ENCODE results near the gene ZMIZ1.

GRCh38 chr10:79160191-79160590, 91.4 kb downstream of the ZMIZ1 start:
- TF ChIP-seq CTCF (IDR thresholded peaks at IDR 0.05 in 4 of 5, conservative IDR thresholded peaks at IDR 0.05 in 1 of 5) (no peak), POLR2A (IDR thresholded peaks at IDR 0.05) (no peak)

All from gastrocnemius medialis (tissue), 4 donors.